Mesendoderm (in vitro differentiated cells): Measurements from ENCODE around the gene SLC2A11.

Experiments used
- DNase-seq: peaks from one replicate; pipeline ENCODE4 v3.0.0; 2013
- H2AK5ac ChIP-seq: 2 replicates; pipeline ENCODE4 v1.6.1; 2013; ENCODE audit warnings: low read length, inconsistent platforms
- H2BK120ac ChIP-seq: 2 replicates; pipeline ENCODE4 v1.6.1; 2013; ENCODE audit warnings: low read depth, mild to moderate bottlenecking, low read length, moderate library complexity, mixed read lengths
- H2BK15ac ChIP-seq: replicated peaks from 2 replicates; pipeline ENCODE4 v1.6.1; 2013; ENCODE audit warnings: low read depth, mild to moderate bottlenecking, moderate library complexity
- H2BK5ac ChIP-seq: 2 replicates; pipeline ENCODE4 v1.6.1; 2013; ENCODE audit warnings: low read length, inconsistent platforms
- H3K18ac ChIP-seq: 2 replicates; pipeline ENCODE4 v1.6.1; 2013; ENCODE audit warnings: mild to moderate bottlenecking, low read length, mixed read lengths
- H3K23ac ChIP-seq: one replicate; pipeline ENCODE4 v1.6.1; 2013; ENCODE audit warnings: low read length
- H3K27ac ChIP-seq: 2 replicates; pipeline ENCODE4 v1.5.1; 2013; ENCODE audit warnings: low read depth, mild to moderate bottlenecking, inconsistent platforms, low read length, moderate library complexity
- H3K27me3 ChIP-seq: 2 replicates; pipeline ENCODE4 v1.6.1; 2013; ENCODE audit warnings: low read length, control low read depth, mild to moderate bottlenecking, inconsistent platforms; ENCODE audit not compliant: insufficient read depth, poor library complexity
- H3K36me3 ChIP-seq: 2 replicates; pipeline ENCODE4 v1.6.1; 2013; ENCODE audit warnings: low read length, inconsistent platforms; ENCODE audit not compliant: control insufficient read depth, insufficient read depth
- H3K4ac ChIP-seq: one replicate; pipeline ENCODE4 v1.6.1; 2013; ENCODE audit warnings: low read depth, mild to moderate bottlenecking, low read length, moderate library complexity
- H3K4me1 ChIP-seq: 2 replicates; pipeline ENCODE4 v1.6.1; 2013; ENCODE audit warnings: low read depth, low read length, inconsistent platforms; ENCODE audit not compliant: control insufficient read depth
- H3K4me2 ChIP-seq: 2 replicates; pipeline ENCODE4 v1.6.1; 2013; ENCODE audit warnings: low read length
- H3K4me3 ChIP-seq: 2 replicates; pipeline ENCODE4 v1.5.1; 2013; ENCODE audit warnings: mild to moderate bottlenecking, low read length
- H3K56ac ChIP-seq: one replicate; pipeline ENCODE4 v1.6.1; 2013; ENCODE audit warnings: low read length
- H3K79me1 ChIP-seq: 2 replicates; pipeline ENCODE4 v1.6.1; 2013; ENCODE audit warnings: low read length, inconsistent platforms
- H3K79me2 ChIP-seq: 2 replicates; pipeline ENCODE4 v1.6.1; 2013; ENCODE audit warnings: mild to moderate bottlenecking, low read length; ENCODE audit not compliant: control insufficient read depth, insufficient read depth
- H3K9ac ChIP-seq: 2 replicates; pipeline ENCODE4 v1.6.1; 2013; ENCODE audit warnings: low read length, inconsistent platforms
- H4K5ac ChIP-seq: one replicate; pipeline ENCODE4 v1.6.1; 2013; ENCODE audit warnings: low read length
- H4K8ac ChIP-seq: one replicate; pipeline ENCODE4 v1.6.1; 2013; ENCODE audit warnings: low read depth, mild to moderate bottlenecking, control low read depth, low read length, moderate library complexity
- WGBS: extraction: QIAGEN DNeasy Blood & Tissue Kit; methylation state at CpG from one replicate; pipeline ENCODE4 v1.1.7; 2013; ENCODE audit warnings: low lambda C conversion rate, missing lambda C conversion rate; ENCODE audit not compliant: insufficient coverage; ENCODE audit errors: extremely low coverage; 5-methylcytosine and 5-hydroxymethylcytosine counted together

Gene SLC2A11

GRCh38 chr22:23831261-23831660 is 26.4 kb upstream of the SLC2A11 start:
- Histone ChIP-seq H3K79me1 (peaks cover 3% of the 10 kb centered on the region), H3K27ac (no peak overlapping the region), H4K8ac (no peak overlapping the region), H3K4ac (no peak overlapping the region), H3K4me1 (no peaks in the 10 kb centered on the region), H2BK5ac (no peak overlapping the region), H3K27me3 (no peaks in the 10 kb centered on the region), H3K18ac (no peak overlapping the region), H2BK120ac (no peak overlapping the region), H2BK15ac (no peak overlapping the region), H2AK5ac (no peak overlapping the region), H4K5ac (no peak overlapping the region), H3K56ac (no peak overlapping the region), H3K9ac (no peak overlapping the region), H3K36me3 (peaks cover 13% of the 10 kb centered on the region), H3K79me2 (no peaks in the 10 kb centered on the region), H3K4me2 (no peak overlapping the region), H3K4me3 (no peak overlapping the region), H3K23ac (no peak overlapping the region)
- no peak for DNase-seq
- WGBS, result no CpG with 5 or more reads among the region's 8 CpGs

GRCh38 chr22:23831781-23832180 is 25.9 kb upstream of the SLC2A11 start:
- H3K27me3 ChIP-seq, result no peaks in the 10 kb centered on the region
- H3K27ac ChIP-seq, result no peak overlapping the region
- no peak overlapping the region for H3K9ac ChIP-seq
- DNase-seq, result no peak
- H3K4me2 ChIP-seq, result no peak overlapping the region
- H3K4ac ChIP-seq, result no peak overlapping the region
- WGBS, result no CpG with 5 or more reads among the region's 10 CpGs
- H2BK120ac ChIP-seq, result no peak overlapping the region
- H2BK5ac ChIP-seq, result no peak overlapping the region
- peaks cover 3% of the 10 kb centered on the region for H3K79me1 ChIP-seq
- no peaks in the 10 kb centered on the region for H3K79me2 ChIP-seq
- no peak overlapping the region for H4K5ac ChIP-seq
- no peak overlapping the region for H2AK5ac ChIP-seq
- no peak overlapping the region for H3K23ac ChIP-seq
- no peak overlapping the region for H3K56ac ChIP-seq
- H3K18ac ChIP-seq, result no peak overlapping the region
- no peak overlapping the region for H4K8ac ChIP-seq
- no peak overlapping the region for H2BK15ac ChIP-seq
- peaks cover 11% of the 10 kb centered on the region for H3K36me3 ChIP-seq
- H3K4me1 ChIP-seq, result no peaks in the 10 kb centered on the region
- H3K4me3 ChIP-seq, result no peak overlapping the region

- Histone ChIP-seq H3K79me1 (peaks cover 3% of the 10 kb centered on the region), H2BK5ac (no peak overlapping the region), H3K4me3 (no peak overlapping the region), H3K23ac (no peak overlapping the region), H3K18ac (no peak overlapping the region), H3K79me2 (no peaks in the 10 kb centered on the region), H4K8ac (no peak overlapping the region), H3K4ac (no peak overlapping the region), H4K5ac (no peak overlapping the region), H2BK15ac (no peak overlapping the region), H3K4me2 (no peak overlapping the region), H3K36me3 (peaks cover 6% of the 10 kb centered on the region), H3K27me3 (no peaks in the 10 kb centered on the region), H3K27ac (no peak overlapping the region), H3K56ac (no peak overlapping the region), H3K4me1 (no peaks in the 10 kb centered on the region), H2BK120ac (no peak overlapping the region), H2AK5ac (no peak overlapping the region), H3K9ac (no peak overlapping the region)
- no peak for DNase-seq
- no CpG with 5 or more reads among the region's 11 CpGs for WGBS
Measured at GRCh38 chr22:23832226-23833016, 25.3 kb upstream of the SLC2A11 start.

GRCh38 chr22:23833017-23833751 is 24.5 kb upstream of the SLC2A11 start:
- H3K56ac ChIP-seq, result no peak overlapping the region
- no peaks in the 10 kb centered on the region for H3K79me2 ChIP-seq
- no peak for DNase-seq
- H3K4me1 ChIP-seq, result peaks cover 2% of the 10 kb centered on the region
- no peak overlapping the region for H2AK5ac ChIP-seq
- H3K4me3 ChIP-seq, result no peak overlapping the region
- H4K5ac ChIP-seq, result no peak overlapping the region
- H2BK120ac ChIP-seq, result no peak overlapping the region
- no peak overlapping the region for H3K4me2 ChIP-seq
- H3K27me3 ChIP-seq, result no peaks in the 10 kb centered on the region
- peaks cover 6% of the 10 kb centered on the region for H3K36me3 ChIP-seq
- no peak overlapping the region for H2BK5ac ChIP-seq
- no CpG with 5 or more reads among the region's 16 CpGs for WGBS
- peaks cover 3% of the 10 kb centered on the region for H3K79me1 ChIP-seq
- no peak overlapping the region for H3K4ac ChIP-seq
- H3K9ac ChIP-seq, result no peak overlapping the region
- no peak overlapping the region for H4K8ac ChIP-seq
- no peak overlapping the region for H2BK15ac ChIP-seq
- H3K18ac ChIP-seq, result no peak overlapping the region
- no peak overlapping the region for H3K23ac ChIP-seq
- H3K27ac ChIP-seq, result no peak overlapping the region

- Histone ChIP-seq H2BK120ac (no peak overlapping the region), H3K18ac (no peak overlapping the region), H3K4me1 (peaks cover 3% of the 10 kb centered on the region), H3K56ac (no peak overlapping the region), H4K8ac (no peak overlapping the region), H3K4me2 (no peak overlapping the region), H2BK15ac (no peak overlapping the region), H3K79me1 (peaks cover 3% of the 10 kb centered on the region), H2BK5ac (no peak overlapping the region), H4K5ac (no peak overlapping the region), H3K9ac (no peak overlapping the region), H3K23ac (no peak overlapping the region), H3K4me3 (no peak overlapping the region), H3K27me3 (no peaks in the 10 kb centered on the region), H3K36me3 (peaks cover 6% of the 10 kb centered on the region), H3K4ac (no peak overlapping the region), H2AK5ac (no peak overlapping the region), H3K79me2 (no peaks in the 10 kb centered on the region), H3K27ac (no peak overlapping the region)
- no CpG with 5 or more reads among the region's 13 CpGs for WGBS
- no peak for DNase-seq
Measured at GRCh38 chr22:23833911-23834317, 23.8 kb upstream of the SLC2A11 start.
